ENCODE measurements around the gene NOS1AP. TPM values are rescaled to one million over a fixed set of nuclear protein-coding genes. Genes with fewer than 3 reads are reported as not detected.

The NOS1AP gene
- total and polyA plus RNA-seq, 2 donors from 2014 or later: 0.47 to 10.7 TPM

GRCh38 chr1:162215902-162216301 is 146.4 kb downstream of the NOS1AP start:
- peak in 4 of 5 donors; percentile 71 to 92 (median 84) for DNase-seq

GRCh38 chr1:162216604-162217003 is 147.1 kb downstream of the NOS1AP start:
- DNase-seq (no peak), FAIRE-seq (no peak)
- Histone ChIP-seq H3K36me3 (ENCODE audit: control insufficient read depth in 2 of 3, insufficient read depth in 3 of 3, low read length in 3 of 3) (no peaks in the 10 kb centered on the region), H3K27me3 (ENCODE audit: control insufficient read depth, insufficient read depth, low read length) (no peaks in the 10 kb centered on the region), H3K4me3 (ENCODE audit: low read length in 3 of 3) (no peak overlapping the region), H3K9ac (ENCODE audit: low read length in 3 of 3) (no peak overlapping the region), H3K27ac (ENCODE audit: low read depth in 2 of 2, low read length in 2 of 2) (no peak overlapping the region), H3K9me3 (ENCODE audit: control insufficient read depth in 2 of 3, insufficient read depth in 1 of 3, low read length in 3 of 3) (no peaks in the 10 kb centered on the region), H3K4me1 (ENCODE audit: control insufficient read depth in 2 of 3, insufficient read depth in 2 of 3, low read depth in 1 of 3, low read length in 3 of 3) (peaks cover 7 to 27% (median 25%) of the 10 kb centered on the region in 3 donors)
- no peak for TF ChIP-seq CTCF (IDR thresholded peaks at IDR 0.05; ENCODE audit: borderline replicate concordance, extremely low read depth, insufficient read depth)
- intact Hi-C loops (cut with DNase I): no loop called here

More at GRCh38 chr1:162215902-162216301, 146.4 kb downstream of the NOS1AP start:
- Histone ChIP-seq H3K9me3 (ENCODE audit: control insufficient read depth in 2 of 3, insufficient read depth in 1 of 3, low read length in 3 of 3) (no peaks in the 10 kb centered on the region), H3K27me3 (ENCODE audit: control insufficient read depth, insufficient read depth, low read length) (no peaks in the 10 kb centered on the region), H3K4me3 (ENCODE audit: low read length in 3 of 3) (no peak overlapping the region), H3K36me3 (ENCODE audit: control insufficient read depth in 2 of 3, insufficient read depth in 3 of 3, low read length in 3 of 3) (no peaks in the 10 kb centered on the region), H3K4me1 (ENCODE audit: control insufficient read depth in 2 of 3, insufficient read depth in 2 of 3, low read depth in 1 of 3, low read length in 3 of 3) (peaks cover 7 to 29% (median 27%) of the 10 kb centered on the region in 3 donors), H3K27ac (ENCODE audit: low read depth in 2 of 2, low read length in 2 of 2) (no peak overlapping the region), H3K9ac (ENCODE audit: low read length in 3 of 3) (no peak overlapping the region)
- FAIRE-seq: no peak
- intact Hi-C loops (cut with DNase I): no loop called here
- TF ChIP-seq CTCF (IDR thresholded peaks at IDR 0.05; ENCODE audit: borderline replicate concordance, extremely low read depth, insufficient read depth): no peak

- Histone ChIP-seq H3K4me1 (ENCODE audit: control insufficient read depth in 2 of 3, insufficient read depth in 2 of 3, low read depth in 1 of 3, low read length in 3 of 3) (peaks cover 9 to 24% (median 20%) of the 10 kb centered on the region in 3 donors), H3K9me3 (ENCODE audit: control insufficient read depth in 2 of 3, insufficient read depth in 1 of 3, low read length in 3 of 3) (no peaks in the 10 kb centered on the region), H3K36me3 (ENCODE audit: control insufficient read depth in 2 of 3, insufficient read depth in 3 of 3, low read length in 3 of 3) (no peaks in the 10 kb centered on the region), H3K9ac (ENCODE audit: low read length in 3 of 3) (no peak overlapping the region), H3K4me3 (ENCODE audit: low read length in 3 of 3) (no peak overlapping the region), H3K27me3 (ENCODE audit: control insufficient read depth, insufficient read depth, low read length) (no peaks in the 10 kb centered on the region), H3K27ac (ENCODE audit: low read depth in 2 of 2, low read length in 2 of 2) (no peak overlapping the region)
- intact Hi-C loops (cut with DNase I): no loop called here
- DNase-seq (no peak), FAIRE-seq (no peak)
- TF ChIP-seq CTCF (IDR thresholded peaks at IDR 0.05; ENCODE audit: borderline replicate concordance, extremely low read depth, insufficient read depth): no peak
Observed at GRCh38 chr1:162217706-162218105, 148.2 kb downstream of the NOS1AP start.

- H3K4me1 ChIP-seq (ENCODE audit: control insufficient read depth in 2 of 3, insufficient read depth in 2 of 3, low read depth in 1 of 3, low read length in 3 of 3): peaks cover 6 to 18% (median 11%) of the 10 kb centered on the region in 3 donors
- FAIRE-seq: no peak
- no peaks in the 10 kb centered on the region for H3K9me3 ChIP-seq (ENCODE audit: control insufficient read depth in 2 of 3, insufficient read depth in 1 of 3, low read length in 3 of 3)
- H3K27ac ChIP-seq (ENCODE audit: low read depth in 2 of 2, low read length in 2 of 2): no peak overlapping the region
- TF ChIP-seq CTCF (IDR thresholded peaks at IDR 0.05; ENCODE audit: borderline replicate concordance, extremely low read depth, insufficient read depth): no peak
- no peak overlapping the region for H3K9ac ChIP-seq (ENCODE audit: low read length in 3 of 3)
- no peak for DNase-seq
- no peak overlapping the region for H3K4me3 ChIP-seq (ENCODE audit: low read length in 3 of 3)
- no peaks in the 10 kb centered on the region for H3K27me3 ChIP-seq (ENCODE audit: control insufficient read depth, insufficient read depth, low read length)
- intact Hi-C loops (cut with DNase I): no loop called here
- H3K36me3 ChIP-seq (ENCODE audit: control insufficient read depth in 2 of 3, insufficient read depth in 3 of 3, low read length in 3 of 3): no peaks in the 10 kb centered on the region
Observed at GRCh38 chr1:162218546-162218945, 149.1 kb downstream of the NOS1AP start.
